IMR-90 (cell line): ENCODE measurements around the gene SRP54. TPM values are rescaled to one million over a fixed set of nuclear protein-coding genes. Genes with fewer than 3 reads are reported as not detected.

Source experiments
- ATAC-seq: fragments of 200-7000 bp; cut with Tn5 transposase; 2 replicates; pipeline ENCODE4 v1.9.1; 2020; ENCODE audit warnings: low read depth, mild to moderate bottlenecking, moderate library complexity
- BruUV-seq: library from RNA; stranded (reverse); fragments of 400-500 nt; replicated peaks from 2 replicates; lab custom pipeline; 2021; lab: Mats Ljungman, UMichigan
- CTCF ChIA-PET: fragments of 300-600 bp; formaldehyde crosslinking; extraction: SDS; loops from one replicate; lab custom pipeline; 2021; ENCODE audit warnings: antibody characterized with exemption; lab: Yijun Ruan, JAX
- POLR2A ChIA-PET: fragments of 300-600 bp; sonication (Branson Sonifier 250); formaldehyde crosslinking; loops from one replicate; lab custom pipeline; 2022; ENCODE audit warnings: antibody characterized with exemption; ENCODE audit not compliant: unreplicated experiment; lab: Charles Lee
- DNase-seq: peaks from one replicate; pipeline ENCODE4 v3.0.0; 2013
- H2AFZ ChIP-seq: replicated peaks from 2 replicates; pipeline ENCODE3; 2013; ENCODE audit warnings: low read length, mild to moderate bottlenecking; ENCODE audit not compliant: poor library complexity
- H2AK5ac ChIP-seq: 2 replicates; pipeline ENCODE4 v1.6.1; 2013; ENCODE audit warnings: low read depth, low read length, inconsistent platforms
- H2AK9ac ChIP-seq: replicated peaks from 2 replicates; pipeline ENCODE3; 2013; ENCODE audit warnings: mild to moderate bottlenecking, low read depth, low read length, moderate library complexity; ENCODE audit not compliant: poor library complexity
- H2BK120ac ChIP-seq: 2 replicates; pipeline ENCODE4 v1.6.1; 2013; ENCODE audit warnings: low read depth, low read length, inconsistent platforms
- H2BK15ac ChIP-seq: 3 replicates; pipeline ENCODE4 v1.6.1; 2013; ENCODE audit warnings: low read depth, low read length, inconsistent platforms
- H2BK20ac ChIP-seq: 2 replicates; pipeline ENCODE4 v1.6.1; 2013; ENCODE audit warnings: low read depth, mild to moderate bottlenecking, inconsistent platforms, low read length, moderate library complexity
- H2BK5ac ChIP-seq: 2 replicates; pipeline ENCODE4 v1.6.1; 2013; ENCODE audit warnings: mild to moderate bottlenecking, low read depth, low read length, inconsistent platforms; ENCODE audit not compliant: poor library complexity, severe bottlenecking
- H3K14ac ChIP-seq: replicated peaks from 2 replicates; pipeline ENCODE4 v1.6.1; 2013; ENCODE audit warnings: low read depth, low read length, inconsistent platforms
- H3K18ac ChIP-seq: 2 replicates; pipeline ENCODE4 v1.6.1; 2013; ENCODE audit warnings: low read depth, low read length, control low read depth
- H3K23ac ChIP-seq: 2 replicates; pipeline ENCODE4 v1.6.1; 2013; ENCODE audit warnings: low read depth, low read length, inconsistent platforms
- H3K27ac ChIP-seq: 2 replicates; pipeline ENCODE4 v1.5.1; 2013; ENCODE audit warnings: mild to moderate bottlenecking, control low read depth, low read length; ENCODE audit not compliant: insufficient read depth
- H3K27me3 ChIP-seq: 2 replicates; pipeline ENCODE4 v1.6.1; 2013; ENCODE audit warnings: low read length; ENCODE audit not compliant: control insufficient read depth, insufficient read depth
- H3K36me3 ChIP-seq: 2 replicates; pipeline ENCODE4 v1.6.1; 2013; ENCODE audit warnings: low read length, mixed read lengths; ENCODE audit not compliant: control insufficient read depth, insufficient read depth
- H3K4ac ChIP-seq: 2 replicates; pipeline ENCODE4 v1.6.1; 2013; ENCODE audit warnings: low read depth, low read length, inconsistent platforms
- H3K4me1 ChIP-seq: 2 replicates; pipeline ENCODE4 v1.6.1; 2013; ENCODE audit warnings: low read length, mixed read lengths; ENCODE audit not compliant: control insufficient read depth, insufficient read depth
- H3K4me2 ChIP-seq: 2 replicates; pipeline ENCODE4 v1.6.1; 2013; ENCODE audit warnings: low read depth, mild to moderate bottlenecking, control low read depth, low read length, moderate library complexity
- H3K4me3 ChIP-seq: 2 replicates; pipeline ENCODE4 v1.5.1; 2013; ENCODE audit warnings: low read depth, mild to moderate bottlenecking, control low read depth, low read length, moderate library complexity; ENCODE audit not compliant: insufficient read depth
- H3K56ac ChIP-seq: 2 replicates; pipeline ENCODE4 v1.6.1; 2013; ENCODE audit warnings: low read length, inconsistent platforms; ENCODE audit not compliant: insufficient read depth; ENCODE audit errors: extremely low read depth
- H3K79me1 ChIP-seq, 2 experiments: 2 replicates each; pipeline ENCODE4 v1.6.1; 2013; ENCODE audit warnings: low read length in 2 of 2, inconsistent platforms in 1 of 2, low read depth in 1 of 2
- H3K9ac ChIP-seq: 2 replicates; pipeline ENCODE4 v1.6.1; 2013; ENCODE audit warnings: low read depth, low read length, control low read depth
- H3K9me1 ChIP-seq: 2 replicates; pipeline ENCODE4 v1.6.1; 2013; ENCODE audit warnings: low read length, inconsistent platforms; ENCODE audit not compliant: insufficient read depth
- H3K9me3 ChIP-seq: 2 replicates; pipeline ENCODE4 v1.6.1; 2013; ENCODE audit warnings: low read length; ENCODE audit not compliant: control insufficient read depth, insufficient read depth
- H4K20me1 ChIP-seq: 2 replicates; pipeline ENCODE4 v1.6.1; 2013; ENCODE audit warnings: low read length, inconsistent platforms; ENCODE audit not compliant: insufficient read depth
- H4K5ac ChIP-seq: 2 replicates; pipeline ENCODE4 v1.6.1; 2013; ENCODE audit warnings: mild to moderate bottlenecking, low read depth, low read length, control low read depth
- H4K8ac ChIP-seq, 2 experiments: 2 replicates each; pipeline ENCODE4 v1.6.1; 2013; ENCODE audit warnings: low read depth in 2 of 2, low read length in 2 of 2, control low read depth in 1 of 2, inconsistent platforms in 1 of 2
- H4K91ac ChIP-seq: 2 replicates; pipeline ENCODE4 v1.6.1; 2013; ENCODE audit warnings: low read depth, low read length, inconsistent platforms; ENCODE audit not compliant: insufficient read depth
- CEBPB ChIP-seq: IDR thresholded peaks from 2 replicates; pipeline ENCODE4 v1.6.1; 2012; ENCODE audit warnings: low read depth, low read length, improper control_type of control experiment
- RFX5 ChIP-seq: IDR thresholded peaks from 2 replicates; pipeline ENCODE4 v1.8.0; 2012; ENCODE audit warnings: low read depth, mild to moderate bottlenecking, low read length, moderate library complexity
- WGBS, 2 experiments: methylation state at CpG; one replicate each; pipeline versions ENCODE4 v1.1.5 to v1.1.7; 2013; ENCODE audit warnings: missing lambda C conversion rate in 2 of 2; ENCODE audit not compliant: insufficient read length in 1 of 2; ENCODE audit errors: extremely low coverage in 2 of 2; 5-methylcytosine and 5-hydroxymethylcytosine counted together
- dilution Hi-C: fragments of 300-500 bp; cut with HindIII; formaldehyde crosslinking; loops from one replicate; pipeline ENCODE4 v1.14.3; 2018; ENCODE audit warnings: low sequenced_read_pairs; ENCODE audit not compliant: unreplicated experiment
- in situ Hi-C: fragments of 300-500 bp; cut with MboI; formaldehyde crosslinking; loops from 3 replicates; pipeline ENCODE4 v1.14.3; 2019; ENCODE audit warnings: low sequenced_read_pairs, inconsistent platforms, mixed read lengths
- intact Hi-C: fragments of 100-400 bp; cut with micrococcal nuclease; formaldehyde crosslinking; loops from 2 replicates; pipeline ENCODE4 v1.10.0; 2022
- polyA plus RNA-seq, 3 experiments: library from polyadenylated mRNA; depleted of rRNA; stranded (reverse); fragments of >200 nt; gene quantifications; 2 replicates each; pipeline ENCODE4 v1.2.3, GENCODE V29; 2012; ENCODE audit warnings: low replicate concordance in 1 of 3
- total RNA-seq: library from RNA; depleted of rRNA; stranded (reverse); fragments of >200 nt; gene quantifications from 2 replicates; pipeline ENCODE4 v1.2.3, GENCODE V29; 2012

SRP54 gene
- total and polyA plus RNA-seq, 2 of the 4 experiments (the other 2 are of a cell fraction): 56.2 to 63.3 TPM

DNA sequence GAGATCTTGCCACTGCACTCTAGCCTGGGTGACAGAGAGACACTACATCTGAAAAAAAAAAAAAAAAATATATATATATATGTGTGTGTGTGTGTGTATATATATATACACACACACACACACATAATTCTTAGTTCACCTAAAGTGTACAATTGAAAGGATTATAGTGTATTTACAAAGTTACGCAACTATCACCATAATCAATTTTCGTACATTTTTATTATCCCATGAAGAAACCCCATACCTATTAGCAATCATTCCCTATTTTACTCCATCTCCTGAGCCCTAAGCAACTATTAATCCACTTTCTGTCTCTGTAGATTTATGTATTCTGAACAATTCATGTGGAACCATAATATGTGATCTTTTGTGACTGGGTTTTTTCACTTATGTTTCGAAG, 4.4 kb downstream of the SRP54 start:
- no peak overlapping the region for H2BK5ac ChIP-seq
- H3K4me3 ChIP-seq: no peak overlapping the region
- BruUV-seq: no TSS peak
- no peaks in the 10 kb centered on the region for H3K27me3 ChIP-seq
- no peak for ATAC-seq
- no peak overlapping the region for H4K91ac ChIP-seq
- no peak overlapping the region for H2AK9ac ChIP-seq
- ChIA-PET POLR2A (no interaction called here), CTCF (no interaction called here)
- peaks cover 47% of the 10 kb centered on the region for H4K20me1 ChIP-seq
- TF ChIP-seq RFX5 (no peak), CEBPB (peak; percentile 75)
- dilution Hi-C loops (no loop called here), in situ Hi-C loops (no loop called here), intact Hi-C loops (no loop called here)
- H3K4me2 ChIP-seq: no peak overlapping the region
- peaks cover 10% of the 10 kb centered on the region for H3K9me1 ChIP-seq
- no peak overlapping the region for H3K14ac ChIP-seq
- H2BK120ac ChIP-seq: no peak overlapping the region
- WGBS, 2 experiments: 100% methylated on average over 1 of the region's 3 CpGs; no CpG with 5 or more reads in 1 of the 2 experiments
- peaks cover 2% of the 10 kb centered on the region; the same call in 1 of the 2 replicates for H3K4me1 ChIP-seq
- no peak overlapping the region for H3K18ac ChIP-seq
- no peak overlapping the region for H4K5ac ChIP-seq
- no peak overlapping the region for H3K27ac ChIP-seq
- no peak for DNase-seq
- H2BK20ac ChIP-seq: no peak overlapping the region
- H3K9me3 ChIP-seq: no peaks in the 10 kb centered on the region
- no peak overlapping the region for H3K9ac ChIP-seq
- no peak overlapping the region for H3K56ac ChIP-seq
- no peak overlapping the region for H2AK5ac ChIP-seq
- no peak overlapping the region for H2AFZ ChIP-seq
- no peak overlapping the region for H3K23ac ChIP-seq
- H3K36me3 ChIP-seq: no peaks in the 10 kb centered on the region
- peaks cover 6 to 40% of the 10 kb centered on the region in 2 experiments; a peak in 3 of 4 replicates for H3K79me1 ChIP-seq
- no peak overlapping the region for H2BK15ac ChIP-seq
- H4K8ac ChIP-seq: no peak overlapping the region
- no peak overlapping the region for H3K4ac ChIP-seq
